A673 (cell line): ENCODE data around the gene FGD4. TPM values are rescaled to one million over a fixed set of nuclear protein-coding genes. Genes with fewer than 3 reads are reported as not detected.

Experiments used
- BruUV-seq: library from RNA; stranded (reverse); fragments of 400-500 nt; replicated peaks from 2 replicates; lab custom pipeline; 2021; lab: Mats Ljungman, UMichigan
- CTCF ChIA-PET: fragments of 300-600 bp; sonication (Branson Sonifier 250); formaldehyde crosslinking; loops from one replicate; lab custom pipeline; 2022; ENCODE audit warnings: antibody characterized with exemption; lab: Charles Lee
- POLR2A ChIA-PET: fragments of 300-600 bp; sonication (Branson Sonifier 250); formaldehyde crosslinking; loops from one replicate; lab custom pipeline; 2022; ENCODE audit warnings: antibody characterized with exemption; ENCODE audit not compliant: low non-redundant PET; lab: Charles Lee
- DNase-seq: peaks from one replicate; pipeline ENCODE4 v3.0.0-alpha.2; 2015; ENCODE audit warnings: low spot score
- H3K27ac ChIP-seq: fragments of 200-600 bp; sonication (generic); 2 replicates; pipeline ENCODE4 v1.5.1; 2016; ENCODE audit warnings: mixed run types, low read depth, mild to moderate bottlenecking, mixed read lengths, antibody characterized with exemption, low read length; ENCODE audit not compliant: poor library complexity, severe bottlenecking
- H3K27me3 ChIP-seq: fragments of 200-600 bp; sonication (generic); replicated peaks from 2 replicates; pipeline ENCODE4 v1.6.1; 2017; ENCODE audit warnings: mixed run types, low read depth, mild to moderate bottlenecking, mixed read lengths, antibody characterized with exemption, low read length; ENCODE audit not compliant: insufficient read depth, poor library complexity
- H3K36me3 ChIP-seq: fragments of 200-600 bp; sonication (generic); 2 replicates; pipeline ENCODE4 v1.6.1; 2016; ENCODE audit warnings: mixed run types, mild to moderate bottlenecking, mixed read lengths, antibody characterized with exemption, low read length; ENCODE audit not compliant: insufficient read depth, poor library complexity, severe bottlenecking
- H3K4me1 ChIP-seq: fragments of 200-600 bp; sonication (generic); 2 replicates; pipeline ENCODE4 v1.6.1; 2017; ENCODE audit warnings: mixed run types, mild to moderate bottlenecking, mixed read lengths, antibody characterized with exemption, low read length; ENCODE audit not compliant: insufficient read depth, poor library complexity, severe bottlenecking
- H3K4me3 ChIP-seq: fragments of 200-600 bp; sonication (generic); 2 replicates; pipeline ENCODE4 v1.5.1; 2016; ENCODE audit warnings: low read depth, mixed run types, mild to moderate bottlenecking, mixed read lengths, low read length; ENCODE audit not compliant: poor library complexity, severe bottlenecking
- H3K9me3 ChIP-seq: fragments of 200-600 bp; sonication (generic); 2 replicates; pipeline ENCODE4 v1.6.1; 2016; ENCODE audit warnings: mixed run types, low read depth, mild to moderate bottlenecking, mixed read lengths, antibody characterized with exemption, low read length; ENCODE audit not compliant: poor library complexity, severe bottlenecking
- EZH2 ChIP-seq: fragments of 200-600 bp; sonication (generic); IDR thresholded peaks from 2 replicates; pipeline ENCODE4 v1.6.1; 2017; ENCODE audit warnings: borderline replicate concordance, low read depth, mild to moderate bottlenecking, mixed read lengths, antibody characterized with exemption, low read length; ENCODE audit not compliant: poor library complexity, severe bottlenecking
- intact Hi-C: fragments of 100-400 bp; cut with micrococcal nuclease; formaldehyde crosslinking; loops from one replicate; pipeline ENCODE4 v1.10.0; 2022; ENCODE audit not compliant: unreplicated experiment
- total RNA-seq: library from RNA; stranded (reverse); gene quantifications from 2 replicates; pipeline ENCODE4 v1.2.3, GENCODE V29; 2021
- TF ChIP-seq, protein P1 (sequence below): fragments of 300-800, 200-600 bp; sonication (generic); conservative IDR thresholded peaks from 2 replicates; pipeline ENCODE4 v1.5.1; 2017; ENCODE audit warnings: low read depth, mild to moderate bottlenecking, antibody characterized with exemption, low read length, moderate library complexity, mixed read lengths

The FGD4 gene
- total RNA-seq, 1 experiment from 2014 or later: 21.5 TPM

DNA sequence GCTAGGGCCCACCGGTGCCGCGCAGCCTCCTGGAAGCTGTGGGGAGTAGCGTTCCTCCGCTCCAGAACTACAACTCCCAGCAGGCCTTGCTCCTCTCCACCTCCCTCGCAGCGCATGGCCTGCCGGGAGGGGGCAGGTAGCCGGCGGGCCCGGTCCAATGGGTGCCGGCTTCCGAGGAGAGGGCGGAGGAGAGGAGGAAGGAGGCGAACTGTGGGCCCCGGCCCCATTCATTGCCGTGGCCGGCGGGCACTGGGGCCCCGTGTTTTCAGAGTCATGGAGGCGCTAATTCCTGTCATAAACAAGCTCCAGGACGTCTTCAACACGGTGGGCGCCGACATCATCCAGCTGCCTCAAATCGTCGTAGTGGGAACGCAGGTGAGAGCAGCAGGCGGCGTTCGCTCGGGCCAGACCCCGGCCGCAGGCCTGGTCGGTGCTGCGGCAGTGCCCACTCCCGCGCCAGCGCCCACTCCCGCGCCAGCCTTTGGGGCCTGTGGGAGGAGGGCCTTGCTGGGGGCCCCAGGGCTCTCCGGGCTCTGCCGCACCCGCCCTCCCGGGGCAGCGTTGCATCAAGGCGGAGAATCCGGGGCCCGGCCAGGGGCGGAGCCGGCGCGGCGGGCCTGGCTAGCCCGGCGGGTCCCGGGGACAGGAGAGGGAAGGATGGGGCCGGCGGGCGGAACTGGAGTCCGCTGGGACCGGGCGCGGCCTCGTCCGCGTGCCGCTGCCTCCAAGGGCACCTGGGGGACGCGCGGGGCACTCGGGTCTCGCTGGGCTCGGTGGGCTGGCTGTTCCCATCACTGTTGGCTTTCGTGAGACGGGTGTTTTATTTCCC, 279.9 kb downstream of the FGD4 start, which contains the start of gene DNM1L:
TSS of gene DNM1L (plus strand) at position 211 of the 829 bp plus-strand sequence. CDS start at position 274, 63 bp downstream.
- CTCF ChIA-PET: interaction anchor here (1.6 kb wide), 1 partner anchor 22 kb away, joined by 3 read pairs; no protein-coding TSS in a partner anchor

DNA sequence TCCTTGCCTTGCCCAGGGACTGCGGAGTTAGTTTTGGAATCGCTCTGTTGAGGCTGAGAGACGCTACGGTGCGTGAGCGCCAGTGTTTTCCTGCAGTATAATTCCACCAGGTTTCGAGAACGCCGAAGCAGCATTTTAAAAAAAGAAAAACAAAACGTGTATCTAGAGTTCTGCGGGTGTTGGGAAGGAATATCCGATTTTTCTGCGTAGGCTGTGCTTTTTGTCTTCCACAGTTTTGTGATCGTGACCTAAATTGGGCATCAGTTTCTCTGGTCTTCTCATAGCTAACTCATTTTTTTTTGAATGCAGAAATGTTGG, 280.5 kb downstream of the FGD4 start:
- Histone ChIP-seq H3K27ac (peak overlapping the region; percentile 90), H3K4me3 (peak overlapping the region; percentile 86), H3K9me3 (no peaks in the 10 kb centered on the region), H3K27me3 (no peaks in the 10 kb centered on the region), H3K4me1 (peaks cover 10% of the 10 kb centered on the region), H3K36me3 (no peaks in the 10 kb centered on the region)
- DNase-seq: no peak
- intact Hi-C loops: loop anchor here (10.0 kb wide), 2 partner anchors 615 to 1025 kb away; partner anchors contain the start of gene ETFBKMT
- ChIA-PET POLR2A (no interaction called here), CTCF (no interaction called here)
- TF ChIP-seq, protein P1, sequence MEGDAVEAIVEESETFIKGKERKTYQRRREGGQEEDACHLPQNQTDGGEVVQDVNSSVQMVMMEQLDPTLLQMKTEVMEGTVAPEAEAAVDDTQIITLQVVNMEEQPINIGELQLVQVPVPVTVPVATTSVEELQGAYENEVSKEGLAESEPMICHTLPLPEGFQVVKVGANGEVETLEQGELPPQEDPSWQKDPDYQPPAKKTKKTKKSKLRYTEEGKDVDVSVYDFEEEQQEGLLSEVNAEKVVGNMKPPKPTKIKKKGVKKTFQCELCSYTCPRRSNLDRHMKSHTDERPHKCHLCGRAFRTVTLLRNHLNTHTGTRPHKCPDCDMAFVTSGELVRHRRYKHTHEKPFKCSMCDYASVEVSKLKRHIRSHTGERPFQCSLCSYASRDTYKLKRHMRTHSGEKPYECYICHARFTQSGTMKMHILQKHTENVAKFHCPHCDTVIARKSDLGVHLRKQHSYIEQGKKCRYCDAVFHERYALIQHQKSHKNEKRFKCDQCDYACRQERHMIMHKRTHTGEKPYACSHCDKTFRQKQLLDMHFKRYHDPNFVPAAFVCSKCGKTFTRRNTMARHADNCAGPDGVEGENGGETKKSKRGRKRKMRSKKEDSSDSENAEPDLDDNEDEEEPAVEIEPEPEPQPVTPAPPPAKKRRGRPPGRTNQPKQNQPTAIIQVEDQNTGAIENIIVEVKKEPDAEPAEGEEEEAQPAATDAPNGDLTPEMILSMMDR: no peak
- TF ChIP-seq EZH2: no peak
- no TSS peak for BruUV-seq

More for the DNA sequence above, 279.9 kb downstream of the FGD4 start, which contains the start of gene DNM1L:
- intact Hi-C loops: loop anchor here (10.0 kb wide), 2 partner anchors 615 to 1025 kb away; partner anchors contain the start of gene ETFBKMT
- peak within 1 kb of the TSS; percentile 90 for H3K27ac ChIP-seq
- no peaks in the 10 kb centered on the region for H3K9me3 ChIP-seq
- H3K36me3 ChIP-seq: no peaks in the 10 kb centered on the region
- DNase-seq: peak; percentile 98
- peak within 1 kb of the TSS; percentile 86 for H3K4me3 ChIP-seq
- POLR2A ChIA-PET: no interaction called here
- BruUV-seq: no TSS peak
- H3K27me3 ChIP-seq: no peaks in the 10 kb centered on the region
- TF ChIP-seq, protein P1: no peak
- TF ChIP-seq EZH2: no peak
- H3K4me1 ChIP-seq: peaks cover 10% of the 10 kb centered on the region

DNA sequence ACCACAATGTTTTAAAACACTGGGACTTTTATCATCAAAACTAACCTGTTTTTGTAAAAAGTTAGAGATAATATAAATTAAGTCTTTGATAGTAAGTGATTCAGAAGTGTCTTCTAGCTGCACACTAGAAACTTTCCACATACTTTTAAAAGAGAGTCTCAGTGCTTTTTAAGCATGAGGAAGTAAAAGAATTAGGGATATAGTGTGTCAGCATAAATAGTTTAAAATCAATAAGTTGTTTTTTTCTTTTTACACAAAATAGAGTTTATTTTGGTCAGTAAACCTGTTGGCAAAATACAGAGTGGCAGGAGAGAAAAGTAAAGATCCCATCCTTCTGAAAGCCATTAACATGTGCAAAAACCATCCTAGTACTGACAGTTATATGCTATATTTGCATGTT, 281.4 kb downstream of the FGD4 start:
- DNase-seq: no peak
- ChIA-PET POLR2A (no interaction called here), CTCF (no interaction called here)
- Histone ChIP-seq H3K4me1 (peaks cover 10% of the 10 kb centered on the region), H3K27me3 (no peaks in the 10 kb centered on the region), H3K4me3 (peak overlapping the region; percentile 86), H3K9me3 (no peaks in the 10 kb centered on the region), H3K36me3 (peaks cover 9% of the 10 kb centered on the region), H3K27ac (peak overlapping the region; percentile 90)
- intact Hi-C loops: no loop called here
- BruUV-seq: no TSS peak
- no peak for TF ChIP-seq EZH2
- TF ChIP-seq, protein P1: no peak
